H9 (cell line): ENCODE measurements around the gene KCNK16. TPM values are rescaled to one million over a fixed set of nuclear protein-coding genes. Genes with fewer than 3 reads are reported as not detected.

Source experiments
- DNase-seq: peaks from one replicate; pipeline ENCODE4 v3.0.0-alpha.2; 2017
- H2AFZ ChIP-seq: one replicate; pipeline ENCODE4 v1.6.1; 2013; ENCODE audit warnings: mild to moderate bottlenecking, low read length, control low read depth, moderate library complexity
- H2AK5ac ChIP-seq: 2 replicates; pipeline ENCODE4 v1.6.1; 2013; ENCODE audit warnings: low read length, control low read depth, mixed read lengths; ENCODE audit not compliant: insufficient read length
- H2BK120ac ChIP-seq: one replicate; pipeline ENCODE4 v1.6.1; 2013; ENCODE audit warnings: low read depth, mild to moderate bottlenecking, low read length, control low read depth, inconsistent platforms; ENCODE audit not compliant: poor library complexity, severe bottlenecking
- H2BK12ac ChIP-seq: 2 replicates; pipeline ENCODE4 v1.6.1; 2013; ENCODE audit warnings: low read length, control low read depth, mixed read lengths, low read depth; ENCODE audit not compliant: insufficient read length
- H2BK15ac ChIP-seq: 2 replicates; pipeline ENCODE4 v1.6.1; 2013; ENCODE audit warnings: low read depth, low read length, control low read depth
- H2BK20ac ChIP-seq: one replicate; pipeline ENCODE4 v1.6.1; 2013; ENCODE audit warnings: low read depth, mild to moderate bottlenecking, low read length, control low read depth, inconsistent platforms; ENCODE audit not compliant: poor library complexity, severe bottlenecking
- H2BK5ac ChIP-seq: 2 replicates; pipeline ENCODE4 v1.6.1; 2013; ENCODE audit warnings: low read length, control low read depth, mixed read lengths; ENCODE audit not compliant: insufficient read length
- H3K14ac ChIP-seq: 2 replicates; pipeline ENCODE4 v1.6.1; 2013; ENCODE audit warnings: low read length, control low read depth; ENCODE audit not compliant: insufficient read depth
- H3K18ac ChIP-seq: 2 replicates; pipeline ENCODE4 v1.6.1; 2013; ENCODE audit warnings: low read depth, mild to moderate bottlenecking, mixed read lengths, low read length, control low read depth; ENCODE audit not compliant: insufficient read length
- H3K23ac ChIP-seq: 2 replicates; pipeline ENCODE4 v1.6.1; 2013; ENCODE audit warnings: low read length, control low read depth, mixed read lengths, low read depth; ENCODE audit not compliant: insufficient read length
- H3K23me2 ChIP-seq: 2 replicates; pipeline ENCODE4 v1.6.1; 2013; ENCODE audit warnings: low read depth, mild to moderate bottlenecking, mixed read lengths, low read length, control low read depth; ENCODE audit not compliant: insufficient read length, poor library complexity, severe bottlenecking
- H3K27ac ChIP-seq: 2 replicates; pipeline ENCODE4 v1.5.1; 2013; ENCODE audit warnings: low read length, control low read depth, mixed read lengths, low read depth; ENCODE audit not compliant: insufficient read length
- H3K27me3 ChIP-seq: 2 replicates; pipeline ENCODE4 v1.6.1; 2013; ENCODE audit warnings: low read length, control low read depth, inconsistent platforms; ENCODE audit not compliant: insufficient read depth
- H3K4ac ChIP-seq: 2 replicates; pipeline ENCODE4 v1.6.1; 2013; ENCODE audit warnings: low read depth, mild to moderate bottlenecking, control low read depth, inconsistent platforms, low read length, moderate library complexity
- H3K4me1 ChIP-seq: 2 replicates; pipeline ENCODE4 v1.6.1; 2013; ENCODE audit warnings: low read length, control low read depth, inconsistent platforms; ENCODE audit not compliant: insufficient read depth
- H3K4me2 ChIP-seq: 2 replicates; pipeline ENCODE4 v1.6.1; 2013; ENCODE audit warnings: low read length, control low read depth, mixed read lengths; ENCODE audit not compliant: insufficient read length, insufficient read depth
- H3K56ac ChIP-seq: 2 replicates; pipeline ENCODE4 v1.6.1; 2013; ENCODE audit warnings: low read depth, mild to moderate bottlenecking, mixed read lengths, low read length, control low read depth; ENCODE audit not compliant: insufficient read length
- H3K79me1 ChIP-seq: 2 replicates; pipeline ENCODE4 v1.6.1; 2013; ENCODE audit warnings: low read depth, mild to moderate bottlenecking, moderate library complexity, low read length, control low read depth, inconsistent platforms; ENCODE audit not compliant: insufficient read depth, poor library complexity, severe bottlenecking
- H3K79me2 ChIP-seq: 2 replicates; pipeline ENCODE4 v1.6.1; 2013; ENCODE audit warnings: low read length, control low read depth, inconsistent platforms; ENCODE audit not compliant: insufficient read depth
- H3K9ac ChIP-seq: 2 replicates; pipeline ENCODE4 v1.6.1; 2013; ENCODE audit warnings: low read length, control low read depth, mixed read lengths; ENCODE audit not compliant: insufficient read length; ENCODE audit errors: extremely low read depth
- H3K9me3 ChIP-seq: one replicate; pipeline ENCODE4 v1.6.1; 2013; ENCODE audit warnings: low read depth, low read length, inconsistent platforms; ENCODE audit not compliant: control insufficient read depth
- H3T11ph ChIP-seq: one replicate; pipeline ENCODE4 v1.6.1; 2013; ENCODE audit warnings: mild to moderate bottlenecking, low read length, control low read depth, inconsistent platforms
- H4K20me1 ChIP-seq: one replicate; pipeline ENCODE4 v1.6.1; 2013; ENCODE audit not compliant: control insufficient read depth, insufficient read length, insufficient read depth
- H4K5ac ChIP-seq: 2 replicates; pipeline ENCODE4 v1.6.1; 2013; ENCODE audit warnings: low read depth, mild to moderate bottlenecking, mixed read lengths, low read length, control low read depth; ENCODE audit not compliant: insufficient read length
- H4K8ac ChIP-seq: replicated peaks from 2 replicates; pipeline ENCODE4 v1.6.1; 2013; ENCODE audit warnings: low read length, control low read depth, mixed read lengths, low read depth; ENCODE audit not compliant: insufficient read length
- H4K91ac ChIP-seq: 2 replicates; pipeline ENCODE4 v1.6.1; 2013; ENCODE audit warnings: low read depth, mild to moderate bottlenecking, moderate library complexity, mixed read lengths, low read length, control low read depth; ENCODE audit not compliant: insufficient read length
- H3K27ac Mint-ChIP-seq, 3 experiments: 2 replicates in 2 of 3; 3 replicates in 1 of 3; pipeline ENCODE4 v1.8.0; 2020 to 2021; ENCODE audit warnings: mixed read lengths in 3 of 3, mild to moderate bottlenecking in 1 of 3, moderate library complexity in 1 of 3
- H3K27me3 Mint-ChIP-seq: 2 replicates; pipeline ENCODE4 v1.8.0; 2021; ENCODE audit warnings: low read depth, mild to moderate bottlenecking, moderate library complexity, mixed read lengths
- H3K36me3 Mint-ChIP-seq, 3 experiments: 2 replicates in 2 of 3; 3 replicates in 1 of 3; pipeline ENCODE4 v1.8.0; 2020 to 2021; ENCODE audit warnings: low read depth in 3 of 3, mixed read lengths in 3 of 3; ENCODE audit not compliant: insufficient read depth in 1 of 3
- H3K4me1 Mint-ChIP-seq, 2 experiments: 2 replicates each; pipeline ENCODE4 v1.8.0; 2020; ENCODE audit warnings: mixed read lengths in 2 of 2
- H3K4me3 Mint-ChIP-seq, 2 experiments: 2 replicates in 1 of 2; 3 replicates in 1 of 2; pipeline ENCODE4 v1.8.0; 2020 to 2021; ENCODE audit warnings: mild to moderate bottlenecking in 2 of 2, mixed read lengths in 2 of 2, moderate library complexity in 1 of 2
- H3K9me3 Mint-ChIP-seq, 2 experiments: 2 replicates in 1 of 2; 3 replicates in 1 of 2; pipeline ENCODE4 v1.8.0; 2020; ENCODE audit warnings: mild to moderate bottlenecking in 2 of 2, mixed read lengths in 2 of 2, moderate library complexity in 1 of 2
- CTCF ChIP-seq: fragments of 200-600 bp; sonication (generic); conservative IDR thresholded peaks from 3 replicates; pipeline ENCODE4 v1.8.0; 2021; ENCODE audit warnings: antibody characterized with exemption, mild to moderate bottlenecking
- WGBS: extraction: QIAGEN DNeasy Blood & Tissue Kit; methylation state at CpG from one replicate; pipeline ENCODE4 v1.1.7; 2013; ENCODE audit warnings: missing lambda C conversion rate, low lambda C conversion rate, mixed read lengths; ENCODE audit not compliant: insufficient read length; ENCODE audit errors: extremely low coverage; 5-methylcytosine and 5-hydroxymethylcytosine counted together
- total RNA-seq: library from RNA; stranded (reverse); gene quantifications from 2 replicates; pipeline ENCODE4 v1.2.1, GENCODE V29; 2021

KCNK16 gene
- total RNA-seq, 1 experiment from 2014 or later = not detected

DNA sequence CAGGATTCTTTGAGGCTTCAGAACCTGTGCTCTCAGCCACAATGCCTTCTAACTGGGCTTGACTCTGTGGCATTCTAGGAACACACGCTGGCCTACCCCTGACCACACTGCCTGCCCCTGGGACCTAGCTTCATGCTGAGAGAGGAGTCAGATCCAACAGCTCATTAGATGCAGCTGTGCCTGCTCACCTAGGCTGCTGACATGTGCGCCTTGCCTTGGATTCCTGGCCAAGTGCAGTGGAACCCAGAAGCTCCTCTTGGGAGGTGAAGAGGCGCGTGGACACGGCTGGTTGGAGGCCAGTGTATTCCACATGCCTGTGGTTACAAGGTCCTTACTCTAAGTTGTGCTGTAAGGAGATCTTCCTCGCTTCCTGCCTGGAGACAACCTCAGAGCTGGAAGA, 24.7 kb upstream of the KCNK16 start:
- Mint-ChIP-seq H3K4me1 (peaks cover 24 to 30% of the 10 kb centered on the region in 2 experiments), H3K36me3 (peaks cover 0 to 5% (median 0%) of the 10 kb centered on the region in 3 experiments; a peak in 2 of 7 replicates), H3K27ac (no peak overlapping the region), H3K9me3 (peaks cover 0 to 4% of the 10 kb centered on the region in 2 experiments; a peak in 3 of 5 replicates), H3K27me3 (peaks cover 1% of the 10 kb centered on the region; the same call in 1 of the 2 replicates), H3K4me3 (no peak overlapping the region)
- Histone ChIP-seq H3K79me1 (no peaks in the 10 kb centered on the region), H2AFZ (no peak overlapping the region), H4K20me1 (no peaks in the 10 kb centered on the region), H4K5ac (no peak overlapping the region), H2BK20ac (no peak overlapping the region), H3K9me3 (no peaks in the 10 kb centered on the region), H3K9ac (no peak overlapping the region), H3K79me2 (no peaks in the 10 kb centered on the region), H4K8ac (no peak overlapping the region), H3K56ac (no peak overlapping the region), H3K23ac (no peak overlapping the region), H3K14ac (no peak overlapping the region), H3T11ph (no peak overlapping the region), H3K23me2 (no peaks in the 10 kb centered on the region), H3K18ac (no peak overlapping the region), H3K4ac (no peak overlapping the region), H2AK5ac (no peak overlapping the region), H2BK120ac (no peak overlapping the region), H3K27me3 (no peaks in the 10 kb centered on the region), H2BK15ac (no peak overlapping the region), H2BK5ac (no peak overlapping the region), H4K91ac (no peak overlapping the region), H3K27ac (no peak overlapping the region), H2BK12ac (no peak overlapping the region), H3K4me1 (no peaks in the 10 kb centered on the region), H3K4me2 (no peak overlapping the region)
- TF ChIP-seq CTCF = no peak
- WGBS = no CpG with 5 or more reads among the region's 6 CpGs
- DNase-seq = no peak
